GM10248 (cell line): ENCODE results near the gene MYPN.

Experiments used
- CTCF ChIA-PET: fragments of 300-600 bp; sonication (Branson Sonifier 250); formaldehyde crosslinking; extraction: SDS; loops from one replicate; lab custom pipeline; 2021; ENCODE audit warnings: antibody characterized with exemption; lab: Yijun Ruan, JAX
- POLR2A ChIA-PET: fragments of 350-650 bp; sonication (Branson Sonifier 250); formaldehyde crosslinking; extraction: SDS; loops from one replicate; lab custom pipeline; 2020; ENCODE audit warnings: antibody characterized with exemption; lab: Yijun Ruan, JAX
- DNase-seq: peaks from one replicate; pipeline ENCODE4 v3.0.0; 2012; ENCODE audit errors: extremely low spot score
- TF ChIP-seq, protein P1 (sequence below): IDR thresholded peaks from 2 replicates; pipeline ENCODE4 v1.5.1; 2012; ENCODE audit warnings: mild to moderate bottlenecking, low read depth; ENCODE audit errors: extremely low read depth, missing control alignments, control extremely low read depth

Gene MYPN

DNA sequence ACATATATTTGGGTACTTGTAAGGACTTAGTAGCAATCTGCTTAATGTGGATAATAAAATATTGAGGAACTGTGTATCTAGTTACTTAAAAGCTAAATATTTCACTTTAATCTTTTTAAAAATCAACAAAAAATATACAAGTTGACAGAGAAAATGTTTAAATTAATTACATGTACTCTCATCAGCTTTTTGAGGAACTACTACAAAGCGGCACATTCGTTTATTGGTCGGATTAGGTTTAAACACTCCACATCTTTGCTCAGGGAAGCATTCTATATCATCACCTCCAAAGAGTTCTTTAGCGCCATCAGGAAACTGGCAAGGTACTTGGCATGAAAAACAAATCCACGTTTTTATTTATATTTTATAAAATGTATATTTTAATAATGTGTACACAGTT lies 121.0 kb downstream of the MYPN start:
- ChIA-PET POLR2A (no interaction called here), CTCF (interaction anchor here (1.0 to 6.9 kb wide), 7 partner anchors 17 to 374 kb away, joined by 3 to 49 read pairs (median 5); no protein-coding TSS in a partner anchor)
- no peak for DNase-seq
- TF ChIP-seq, protein P1, sequence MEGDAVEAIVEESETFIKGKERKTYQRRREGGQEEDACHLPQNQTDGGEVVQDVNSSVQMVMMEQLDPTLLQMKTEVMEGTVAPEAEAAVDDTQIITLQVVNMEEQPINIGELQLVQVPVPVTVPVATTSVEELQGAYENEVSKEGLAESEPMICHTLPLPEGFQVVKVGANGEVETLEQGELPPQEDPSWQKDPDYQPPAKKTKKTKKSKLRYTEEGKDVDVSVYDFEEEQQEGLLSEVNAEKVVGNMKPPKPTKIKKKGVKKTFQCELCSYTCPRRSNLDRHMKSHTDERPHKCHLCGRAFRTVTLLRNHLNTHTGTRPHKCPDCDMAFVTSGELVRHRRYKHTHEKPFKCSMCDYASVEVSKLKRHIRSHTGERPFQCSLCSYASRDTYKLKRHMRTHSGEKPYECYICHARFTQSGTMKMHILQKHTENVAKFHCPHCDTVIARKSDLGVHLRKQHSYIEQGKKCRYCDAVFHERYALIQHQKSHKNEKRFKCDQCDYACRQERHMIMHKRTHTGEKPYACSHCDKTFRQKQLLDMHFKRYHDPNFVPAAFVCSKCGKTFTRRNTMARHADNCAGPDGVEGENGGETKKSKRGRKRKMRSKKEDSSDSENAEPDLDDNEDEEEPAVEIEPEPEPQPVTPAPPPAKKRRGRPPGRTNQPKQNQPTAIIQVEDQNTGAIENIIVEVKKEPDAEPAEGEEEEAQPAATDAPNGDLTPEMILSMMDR: no peak

DNA sequence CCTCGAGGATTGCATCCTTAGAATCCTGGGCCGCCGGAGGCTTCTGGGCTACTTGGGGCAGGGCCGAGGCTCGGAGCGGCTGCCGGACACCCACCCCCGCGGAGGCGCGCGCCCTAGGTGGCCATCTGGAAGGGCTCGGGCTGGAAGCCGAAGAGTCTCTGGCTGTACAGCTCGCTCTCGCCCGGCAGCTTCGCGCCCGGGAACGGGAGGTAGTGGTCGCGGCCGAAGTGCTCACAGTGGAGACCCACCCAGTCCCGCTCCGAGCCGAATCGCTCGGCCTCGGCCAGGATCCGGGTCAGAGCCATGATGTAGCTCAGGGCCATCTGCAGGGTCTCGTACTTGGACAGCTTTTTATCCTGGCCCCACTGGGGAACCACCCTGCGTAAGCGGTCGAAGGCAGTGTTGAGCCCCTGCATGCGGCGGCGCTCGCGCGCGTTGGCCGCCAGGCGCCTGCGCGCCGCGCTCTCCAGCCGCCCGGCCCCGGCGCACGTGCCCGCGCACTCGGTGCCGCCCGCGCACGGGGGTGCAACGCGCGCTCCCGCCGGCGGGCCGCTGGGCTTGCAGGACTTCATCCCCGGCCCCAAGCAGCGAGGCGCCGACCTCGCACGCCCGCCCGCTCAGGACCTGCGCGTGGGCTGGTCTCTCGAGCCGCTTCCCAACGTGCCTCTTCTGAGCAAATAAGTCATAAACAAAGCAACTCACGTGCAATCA lies 122.0 kb downstream of the MYPN start:
- ChIA-PET CTCF (interaction anchor here (0.7 to 6.9 kb wide), 10 partner anchors 14 to 375 kb away, joined by 3 to 49 read pairs (median 5); no protein-coding TSS in a partner anchor), POLR2A (interaction anchor here (0.5 kb wide), 1 partner anchor 101 kb away, joined by 3 read pairs; the partner anchor contains the start of gene HNRNPH3)
- TF ChIP-seq, protein P1: no peak
- peak; percentile 87 for DNase-seq

DNA sequence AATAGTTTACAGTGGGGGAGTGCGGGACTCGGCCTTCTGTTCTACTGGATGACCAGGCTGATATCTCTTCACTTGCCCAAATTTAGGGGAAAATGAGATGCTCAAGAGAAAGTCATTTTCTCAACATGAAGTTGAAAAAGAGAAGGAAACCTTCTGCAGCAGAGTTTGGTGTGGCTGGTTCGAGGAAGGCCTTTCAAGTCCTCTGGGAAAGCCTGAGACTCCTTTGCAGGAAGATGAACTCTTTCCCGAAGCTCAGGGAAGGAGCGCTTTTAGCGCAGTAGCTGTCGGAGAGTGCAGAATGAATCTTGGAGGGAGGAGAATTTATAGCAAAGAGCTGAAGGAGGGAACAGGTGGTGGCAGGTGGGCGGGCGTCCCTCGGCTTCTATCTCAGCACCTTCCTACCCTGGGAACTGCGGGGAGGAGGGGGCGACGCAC lies 122.5 kb downstream of the MYPN start, which contains the start of gene ATOH7:
TSS of gene ATOH7 (minus strand) at position 297 of the 435 bp plus-strand sequence. CDS start 436 bp downstream, outside the sequence.
- no peak for DNase-seq
- ChIA-PET POLR2A (no interaction called here), CTCF (interaction anchor here (1.0 to 6.9 kb wide), 5 partner anchors 15 to 70 kb away, joined by 4 to 49 read pairs (median 5); no protein-coding TSS in a partner anchor)
- TF ChIP-seq, protein P1: no peak

DNA sequence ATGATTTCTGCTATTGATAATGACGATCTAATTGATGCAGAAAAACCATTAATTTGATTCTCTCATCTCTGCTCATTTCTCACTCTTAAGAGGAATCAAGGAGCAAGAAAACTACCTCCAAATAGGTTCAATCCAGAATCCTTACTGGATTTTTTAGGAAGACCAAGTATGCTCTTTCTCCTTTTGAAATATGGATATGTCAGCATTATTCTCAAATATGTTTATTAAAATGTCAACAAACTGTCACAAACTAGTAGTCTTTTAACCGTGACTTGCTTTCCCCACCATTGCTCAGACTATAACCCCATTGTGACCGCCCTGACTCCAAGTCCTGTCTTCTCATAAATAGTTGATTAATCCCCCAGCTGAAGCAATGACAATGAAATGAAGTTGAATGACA lies 123.8 kb downstream of the MYPN start:
- DNase-seq: no peak
- CTCF ChIA-PET: no interaction called here
- POLR2A ChIA-PET: no interaction called here
- TF ChIP-seq, protein P1: no peak

DNA sequence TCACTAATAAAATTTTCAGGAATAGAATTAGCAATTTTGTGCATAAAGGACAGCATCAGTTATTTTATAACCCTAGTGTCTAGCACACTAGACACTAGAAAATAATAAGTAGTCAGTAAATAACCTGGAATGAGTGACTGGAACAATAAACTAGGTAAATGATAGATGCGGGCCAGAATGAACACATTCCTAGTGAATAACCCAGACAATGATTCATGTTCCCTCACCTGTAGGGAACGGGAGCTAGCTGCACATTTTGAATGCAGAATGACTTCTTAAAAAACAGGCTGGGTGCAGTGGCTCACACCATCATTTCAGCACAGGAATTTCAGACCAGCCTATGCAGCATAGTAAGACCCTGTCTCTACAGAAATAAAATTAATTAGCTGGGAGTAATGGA lies 125.8 kb downstream of the MYPN start:
- ChIA-PET POLR2A (no interaction called here), CTCF (interaction anchor here (1.1 to 1.8 kb wide), 3 partner anchors 9 to 27 kb away, joined by 3 to 5 read pairs (median 4); no protein-coding TSS in a partner anchor)
- DNase-seq: no peak
- TF ChIP-seq, protein P1: no peak

DNA sequence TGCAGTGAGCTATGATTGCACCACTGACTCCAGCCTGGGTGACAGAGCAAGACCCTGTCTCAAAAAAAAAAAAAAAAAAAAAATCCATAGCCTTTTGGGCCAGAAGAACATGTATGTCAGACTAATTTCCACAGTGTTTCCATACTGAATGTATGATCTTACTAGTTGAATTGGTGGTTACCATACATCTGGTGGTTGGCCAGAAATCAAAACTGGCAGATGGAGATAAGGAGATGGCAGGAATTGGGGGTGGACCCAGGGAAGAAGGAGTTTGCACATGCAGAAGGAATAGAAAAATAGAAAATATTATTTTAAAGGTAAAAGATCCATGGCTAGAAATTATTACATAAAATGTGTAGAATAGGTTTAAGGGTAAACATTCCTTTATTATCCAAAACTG lies 126.3 kb downstream of the MYPN start:
- POLR2A ChIA-PET: no interaction called here
- TF ChIP-seq, protein P1: no peak
- no peak for DNase-seq
- CTCF ChIA-PET: interaction anchor here (1.1 to 3.2 kb wide), 5 partner anchors 10 to 66 kb away, joined by 3 to 16 read pairs (median 5); no protein-coding TSS in a partner anchor
